ENCODE data around the gene TESPA1. TPM values are rescaled to one million over a fixed set of nuclear protein-coding genes. Genes with fewer than 3 reads are reported as not detected.

TESPA1 gene
- total and polyA plus RNA-seq, 2 of the 4 experiments (the other 2 are of a cell fraction), result not detected

- 46% methylated on average over 2 of the region's 6 CpGs; no CpG with 5 or more reads in 1 of the 2 experiments for WGBS, 2 experiments (ENCODE audit: extremely low coverage in 2 of 2, insufficient read length in 1 of 2)
- in situ Hi-C loops (cut with MboI; ENCODE audit: low sequenced_read_pairs), result no loop called here
- BruUV-seq (replicated peaks), result no TSS peak
Observed at GRCh38 chr12:54940727-54941315, 43.7 kb downstream of the TESPA1 start.

More at GRCh38 chr12:54940727-54941315, 43.7 kb downstream of the TESPA1 start:
- no peak overlapping the region for H3K56ac ChIP-seq (ENCODE audit: extremely low read depth, insufficient read depth, low read length)
- no peak overlapping the region for H3K4ac ChIP-seq (ENCODE audit: low read depth, low read length)
- H3K27me3 ChIP-seq (ENCODE audit: control insufficient read depth, insufficient read depth, low read length), result no peaks in the 10 kb centered on the region
- ChIA-PET POLR2A (ENCODE audit: unreplicated experiment) (no interaction called here), CTCF (no interaction called here)
- H4K5ac ChIP-seq (ENCODE audit: low read depth, low read length), result no peak overlapping the region
- no peak overlapping the region for H2AK5ac ChIP-seq (ENCODE audit: low read depth, low read length)
- intact Hi-C loops (cut with micrococcal nuclease), result no loop called here
- H3K4me2 ChIP-seq (ENCODE audit: low read depth, low read length), result no peak overlapping the region
- no peaks in the 10 kb centered on the region for H3K4me1 ChIP-seq (ENCODE audit: control insufficient read depth, insufficient read depth, low read length)
- H3K18ac ChIP-seq (ENCODE audit: low read depth, low read length), result no peak overlapping the region
- no peak for ATAC-seq (ENCODE audit: low read depth)
- H3K9me1 ChIP-seq (ENCODE audit: insufficient read depth, low read length), result no peaks in the 10 kb centered on the region
- no peak overlapping the region for H2AFZ ChIP-seq (replicated peaks; ENCODE audit: low read length, poor library complexity)
- H3K27ac ChIP-seq (ENCODE audit: insufficient read depth, low read length), result no peak overlapping the region
- no peaks in the 10 kb centered on the region for H3K79me1 ChIP-seq (ENCODE audit: low read depth in 1 of 2, low read length in 2 of 2)
- H2BK20ac ChIP-seq (ENCODE audit: low read depth, low read length), result no peak overlapping the region
- no peak overlapping the region for H2BK5ac ChIP-seq (ENCODE audit: low read depth, low read length, poor library complexity, severe bottlenecking)
- no peak for TF ChIP-seq POLR2A (IDR thresholded peaks at IDR 0.05; ENCODE audit: low read depth, low read length)
- no peak for TF ChIP-seq MAZ (IDR thresholded peaks at IDR 0.05; ENCODE audit: borderline replicate concordance, low read depth, low read length)
- no peak for TF ChIP-seq MXI1 (IDR thresholded peaks at IDR 0.05; ENCODE audit: borderline replicate concordance, low read depth, low read length)
- TF ChIP-seq CHD1 (IDR thresholded peaks at IDR 0.05; ENCODE audit: low read depth, low read length), result no peak
- no peak for TF ChIP-seq MAFK (IDR thresholded peaks at IDR 0.05; ENCODE audit: low read depth, low read length)
- no peak for TF ChIP-seq RFX5 (IDR thresholded peaks at IDR 0.05; ENCODE audit: low read depth, low read length)
- no peak for TF ChIP-seq RAD21 (IDR thresholded peaks at IDR 0.05; ENCODE audit: low read length)
- no peak for TF ChIP-seq ELK1 (IDR thresholded peaks at IDR 0.05; ENCODE audit: borderline replicate concordance, low read depth, low read length)
- TF ChIP-seq CEBPB (IDR thresholded peaks at IDR 0.05; ENCODE audit: low read depth, low read length), result no peak
- TF ChIP-seq USF2 (IDR thresholded peaks at IDR 0.05; ENCODE audit: low read depth, low read length), result no peak
- TF ChIP-seq BHLHE40 (IDR thresholded peaks at IDR 0.05; ENCODE audit: low read depth, low read length), result no peak
- no peak for TF ChIP-seq SMC3 (IDR thresholded peaks at IDR 0.05; ENCODE audit: low read depth, low read length)
- no peak for TF ChIP-seq CTCF (conservative IDR thresholded peaks at IDR 0.05; ENCODE audit: low read depth, low read length)
- TF ChIP-seq RCOR1 (IDR thresholded peaks at IDR 0.05; ENCODE audit: insufficient replicate concordance, low read length), result no peak
- no peak for TF ChIP-seq NFE2L2 (IDR thresholded peaks at IDR 0.05; ENCODE audit: low read depth, low read length)
- TF ChIP-seq FOS (IDR thresholded peaks at IDR 0.05; ENCODE audit: low read depth, low read length), result no peak
- no peak for DNase-seq
- no peak overlapping the region for H4K8ac ChIP-seq (ENCODE audit: low read depth in 2 of 2, low read length in 2 of 2)
- no peak overlapping the region for H4K91ac ChIP-seq (ENCODE audit: insufficient read depth, low read depth, low read length)
- H2BK120ac ChIP-seq (ENCODE audit: low read depth, low read length), result no peak overlapping the region
- H3K36me3 ChIP-seq (ENCODE audit: control insufficient read depth, insufficient read depth, low read length), result no peaks in the 10 kb centered on the region
- no peak overlapping the region for H2AK9ac ChIP-seq (replicated peaks; ENCODE audit: low read depth, low read length, poor library complexity)
- no peak overlapping the region for H3K23ac ChIP-seq (ENCODE audit: low read depth, low read length)
- no peak overlapping the region for H3K9ac ChIP-seq (ENCODE audit: low read depth, low read length)
- no peaks in the 10 kb centered on the region for H4K20me1 ChIP-seq (ENCODE audit: insufficient read depth, low read length)
- H3K14ac ChIP-seq (replicated peaks; ENCODE audit: low read depth, low read length), result no peak overlapping the region
- H3K9me3 ChIP-seq (ENCODE audit: control insufficient read depth, insufficient read depth, low read length), result no peaks in the 10 kb centered on the region
- H3K4me3 ChIP-seq (ENCODE audit: insufficient read depth, low read depth, low read length), result no peak overlapping the region
- dilution Hi-C loops (cut with HindIII; ENCODE audit: low sequenced_read_pairs, unreplicated experiment), result no loop called here
- H2BK15ac ChIP-seq (ENCODE audit: low read depth, low read length), result no peak overlapping the region

All from IMR-90 (cell line).